HCT116 (cell line): ENCODE measurements around the gene PRRG4. TPM values are rescaled to one million over a fixed set of nuclear protein-coding genes. Genes with fewer than 3 reads are reported as not detected.

Experiments used
- ATAC-seq: fragments of 200-7000 bp; cut with Tn5 transposase; 2 replicates; pipeline ENCODE4 v1.9.1; 2020; ENCODE audit warnings: mild to moderate bottlenecking, moderate library complexity
- BruUV-seq: library from RNA; stranded (reverse); fragments of 400-500 nt; replicated peaks from 2 replicates; lab custom pipeline; 2021; lab: Mats Ljungman, UMichigan
- CTCF ChIA-PET: fragments of 300-600 bp; sonication (Branson Sonifier 250); formaldehyde crosslinking; loops from one replicate; lab custom pipeline; 2021; ENCODE audit warnings: antibody characterized with exemption; lab: Charles Lee
- POLR2A ChIA-PET: fragments of 300-600, 350-600 bp; sonication (Branson Sonifier 250); formaldehyde crosslinking; loops from one replicate; lab custom pipeline; 2021; ENCODE audit warnings: antibody characterized with exemption; lab: Charles Lee
- RAD21 ChIA-PET, 2 experiments: fragments of 300-600 bp; sonication (Branson Sonifier 250); formaldehyde crosslinking; loops; one replicate each; lab custom pipeline; 2023; ENCODE audit warnings: low total read pairs in 2 of 2; ENCODE audit not compliant: uncharacterized antibody in 2 of 2, unreplicated experiment in 2 of 2, low non-redundant PET in 1 of 2; lab: Charles Lee
- DNase-seq: peaks from one replicate; pipeline ENCODE4 v3.0.0-alpha.2; 2010; ENCODE audit warnings: low read depth, low spot score
- H2AFZ ChIP-seq: fragments of 200-600 bp; shearing (Covaris generic), sonication (generic); 2 replicates; pipeline ENCODE4 v1.6.1; 2017; ENCODE audit warnings: low read depth, mixed run types, mixed read lengths, antibody characterized with exemption, low read length; ENCODE audit not compliant: poor library complexity, severe bottlenecking
- H3K27ac ChIP-seq: 2 replicates; pipeline ENCODE4 v1.5.1; 2012; ENCODE audit warnings: low read depth, low read length
- H3K27me3 ChIP-seq: fragments of 200-600 bp; sonication (generic); 2 replicates; pipeline ENCODE4 v1.6.1; 2016; ENCODE audit warnings: mixed run types, low read length, mixed read lengths; ENCODE audit not compliant: insufficient read depth
- H3K36me3 ChIP-seq, 2 experiments: fragments of 200-500 bp in 1 of 2; fragments of 200-600 bp in 1 of 2; sonication (Bioruptor generic) in 1 of 2; sonication (generic) in 1 of 2; 2 replicates each; pipeline versions ENCODE4 v1.5.1 to v1.6.1; 2014 to 2016; ENCODE audit warnings: low read length in 2 of 2, inconsistent platforms in 1 of 2, mixed read lengths in 1 of 2, mixed run types in 1 of 2; ENCODE audit not compliant: insufficient read depth in 2 of 2, control insufficient read depth in 1 of 2
- H3K4me1 ChIP-seq, 2 experiments: fragments of 200-600 bp in 1 of 2; sonication (generic) in 1 of 2; 2 replicates each; pipeline versions ENCODE4 v1.5.1 to v1.6.1; 2012 to 2017; ENCODE audit warnings: low read length in 2 of 2, inconsistent platforms in 1 of 2, mild to moderate bottlenecking in 1 of 2, mixed read lengths in 1 of 2, mixed run types in 1 of 2, moderate library complexity in 1 of 2; ENCODE audit not compliant: insufficient read depth in 2 of 2, control insufficient read depth in 1 of 2
- H3K4me2 ChIP-seq: fragments of 200-600 bp; sonication (generic); 2 replicates; pipeline ENCODE4 v1.6.1; 2017; ENCODE audit warnings: mixed run types, low read length, mixed read lengths
- H3K4me3 ChIP-seq, 2 experiments: fragments of 200-600 bp in 1 of 2; sonication (generic) in 1 of 2; replicated peaks in 1 of 2; 2 replicates each; pipeline ENCODE4 v1.5.1; 2011 to 2016; ENCODE audit warnings: low read length in 2 of 2, control low read depth in 1 of 2, low read depth in 1 of 2, mild to moderate bottlenecking in 1 of 2, mixed read lengths in 1 of 2, mixed run types in 1 of 2
- H3K79me2 ChIP-seq: fragments of 200-600 bp; sonication (generic); 2 replicates; pipeline ENCODE4 v1.6.1; 2017; ENCODE audit warnings: mild to moderate bottlenecking, mixed run types, low read length, moderate library complexity, mixed read lengths; ENCODE audit not compliant: insufficient read depth
- H3K9ac ChIP-seq: fragments of 200-600 bp; sonication (generic); 2 replicates; pipeline ENCODE4 v1.6.1; 2016; ENCODE audit warnings: low read length, mixed read lengths
- H3K9me2 ChIP-seq: fragments of 200-600 bp; sonication (generic), shearing (Covaris generic); 2 replicates; pipeline ENCODE4 v1.6.1; 2017; ENCODE audit warnings: mixed run types, mild to moderate bottlenecking, moderate library complexity; ENCODE audit not compliant: insufficient read depth
- H3K9me3 ChIP-seq, 2 experiments: fragments of 200-500 bp in 1 of 2; fragments of 200-600 bp in 1 of 2; sonication (Bioruptor generic) in 1 of 2; sonication (generic) in 1 of 2; 2 replicates each; pipeline ENCODE4 v1.6.1; 2014 to 2017; ENCODE audit warnings: low read length in 2 of 2, mixed read lengths in 2 of 2, inconsistent platforms in 1 of 2, low read depth in 1 of 2, mild to moderate bottlenecking in 1 of 2, mixed run types in 1 of 2, moderate library complexity in 1 of 2; ENCODE audit not compliant: control insufficient read depth in 1 of 2, insufficient read depth in 1 of 2
- H4K20me1 ChIP-seq: fragments of 200-600 bp; sonication (generic), shearing (Covaris generic); 2 replicates; pipeline ENCODE4 v1.6.1; 2017; ENCODE audit warnings: mixed run types, mild to moderate bottlenecking, moderate library complexity; ENCODE audit not compliant: insufficient read depth
- CEBPB ChIP-seq: IDR thresholded peaks from 2 replicates; pipeline ENCODE4 v1.6.1; 2012; ENCODE audit warnings: low read depth
- EGR1 ChIP-seq: IDR thresholded peaks from 2 replicates; pipeline ENCODE4 v1.6.1; 2012; ENCODE audit warnings: low read depth
- ELF1 ChIP-seq: IDR thresholded peaks from 2 replicates; pipeline ENCODE4 v1.6.1; 2012; ENCODE audit warnings: low read depth, borderline replicate concordance
- EZH2 ChIP-seq: fragments of 200-600 bp; sonication (generic); IDR thresholded peaks from 2 replicates; pipeline ENCODE4 v1.6.1; 2017; ENCODE audit warnings: antibody characterized with exemption, mixed run types
- FOSL1 ChIP-seq: IDR thresholded peaks from 2 replicates; pipeline ENCODE4 v1.6.1; 2012; ENCODE audit warnings: low read depth
- POLR2A ChIP-seq: IDR thresholded peaks from 2 replicates; pipeline ENCODE4 v1.7.0; 2011; ENCODE audit warnings: borderline replicate concordance; ENCODE audit not compliant: insufficient read depth, insufficient read length; ENCODE audit errors: extremely low read depth
- POLR2AphosphoS5 ChIP-seq: IDR thresholded peaks from 2 replicates; pipeline ENCODE4 v1.6.1; 2011; ENCODE audit warnings: mild to moderate bottlenecking, low read depth, low read length, moderate library complexity
- RAD21 ChIP-seq: IDR thresholded peaks from 2 replicates; pipeline ENCODE4 v1.6.1; 2012; ENCODE audit warnings: low read depth, mild to moderate bottlenecking
- SIN3A ChIP-seq: IDR thresholded peaks from 2 replicates; pipeline ENCODE4 v1.6.1; 2012; ENCODE audit warnings: low read depth
- SRF ChIP-seq: IDR thresholded peaks from 2 replicates; pipeline ENCODE4 v1.6.1; 2012; ENCODE audit warnings: low read depth
- TCF7L2 ChIP-seq: IDR thresholded peaks from 2 replicates; pipeline ENCODE4 v1.7.0; 2011; ENCODE audit warnings: borderline replicate concordance, inconsistent platforms; ENCODE audit not compliant: insufficient read depth, insufficient read length; ENCODE audit errors: extremely low read depth
- ZFX ChIP-seq: fragments of 450-650 bp; IDR thresholded peaks from 2 replicates; pipeline ENCODE4 v1.6.1; 2017
- ZNF274 ChIP-seq: fragments of 200-500 bp; sonication (Bioruptor generic); IDR thresholded peaks from 2 replicates; pipeline ENCODE4 v1.6.1; 2014; ENCODE audit warnings: mild to moderate bottlenecking, low read depth, low read length, inconsistent platforms
- intact Hi-C: fragments of 100-400 bp; cut with micrococcal nuclease; formaldehyde crosslinking; loops from 2 replicates; pipeline ENCODE4 v1.10.0; 2022
- total RNA-seq: library from RNA; stranded (reverse); gene quantifications from one replicate; pipeline ENCODE4 v1.2.1, GENCODE V29; 2021; ENCODE audit not compliant: unreplicated experiment
- TF ChIP-seq, protein P1 (sequence below): IDR thresholded peaks from 2 replicates; pipeline ENCODE4 v1.6.1; 2012
- TF ChIP-seq, protein P2 (sequence below): IDR thresholded peaks from 2 replicates; pipeline ENCODE4 v1.6.1; 2012
- TF ChIP-seq, protein P3 (sequence below): IDR thresholded peaks from 2 replicates; pipeline ENCODE4 v1.6.1; 2011; ENCODE audit warnings: mild to moderate bottlenecking, low read length, moderate library complexity; ENCODE audit not compliant: insufficient replicate concordance; ENCODE audit errors: extremely low read depth
- TF ChIP-seq, protein P4 (sequence below), 3 experiments: fragments of 200-600 bp in 1 of 3; sonication (generic) in 1 of 3; IDR thresholded peaks in 2 of 3; conservative IDR thresholded peaks in 1 of 3; 2 replicates each; pipeline ENCODE4 v1.5.1; 2012 to 2017; ENCODE audit warnings: low read depth in 2 of 3, low read length in 2 of 3, antibody characterized with exemption in 1 of 3, borderline replicate concordance in 1 of 3, control low read depth in 1 of 3, mild to moderate bottlenecking in 1 of 3, mixed read lengths in 1 of 3, mixed run types in 1 of 3, moderate library complexity in 1 of 3; ENCODE audit not compliant: insufficient read depth in 1 of 3

PRRG4 gene
- total RNA-seq, 1 experiment from 2014 or later = 5.4 TPM

DNA sequence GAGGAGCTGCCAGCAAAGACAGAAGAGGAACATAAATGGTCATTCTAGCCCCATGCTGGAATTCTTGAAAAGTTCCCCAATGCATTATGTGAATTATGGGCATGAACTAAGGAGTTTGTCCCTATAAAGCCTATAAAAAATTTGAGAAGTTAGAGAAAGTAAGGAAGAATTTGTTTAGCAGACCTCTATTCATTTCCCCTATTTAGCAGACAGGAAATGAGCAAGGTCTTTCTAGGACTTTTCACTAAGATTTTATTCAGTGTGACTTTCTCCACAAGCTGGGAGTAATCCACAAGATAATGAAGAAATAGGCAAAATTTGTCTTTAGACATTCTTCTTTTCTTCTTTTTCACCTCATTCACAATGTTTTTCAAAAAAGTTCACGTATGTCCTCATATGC is 20.0 kb downstream of the PRRG4 start:
- TF ChIP-seq SRF (no peak), POLR2A (no peak), ELF1 (no peak), EZH2 (no peak), FOSL1 (no peak), POLR2AphosphoS5 (no peak), CEBPB (no peak), TCF7L2 (no peak), ZNF274 (no peak), RAD21 (no peak), SIN3A (no peak), ZFX (no peak), EGR1 (no peak)
- TF ChIP-seq, protein P1, sequence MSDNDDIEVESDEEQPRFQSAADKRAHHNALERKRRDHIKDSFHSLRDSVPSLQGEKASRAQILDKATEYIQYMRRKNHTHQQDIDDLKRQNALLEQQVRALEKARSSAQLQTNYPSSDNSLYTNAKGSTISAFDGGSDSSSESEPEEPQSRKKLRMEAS = no peak
- TF ChIP-seq, protein P2, sequence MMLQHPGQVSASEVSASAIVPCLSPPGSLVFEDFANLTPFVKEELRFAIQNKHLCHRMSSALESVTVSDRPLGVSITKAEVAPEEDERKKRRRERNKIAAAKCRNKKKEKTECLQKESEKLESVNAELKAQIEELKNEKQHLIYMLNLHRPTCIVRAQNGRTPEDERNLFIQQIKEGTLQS = no peak
- TF ChIP-seq, protein P3, sequence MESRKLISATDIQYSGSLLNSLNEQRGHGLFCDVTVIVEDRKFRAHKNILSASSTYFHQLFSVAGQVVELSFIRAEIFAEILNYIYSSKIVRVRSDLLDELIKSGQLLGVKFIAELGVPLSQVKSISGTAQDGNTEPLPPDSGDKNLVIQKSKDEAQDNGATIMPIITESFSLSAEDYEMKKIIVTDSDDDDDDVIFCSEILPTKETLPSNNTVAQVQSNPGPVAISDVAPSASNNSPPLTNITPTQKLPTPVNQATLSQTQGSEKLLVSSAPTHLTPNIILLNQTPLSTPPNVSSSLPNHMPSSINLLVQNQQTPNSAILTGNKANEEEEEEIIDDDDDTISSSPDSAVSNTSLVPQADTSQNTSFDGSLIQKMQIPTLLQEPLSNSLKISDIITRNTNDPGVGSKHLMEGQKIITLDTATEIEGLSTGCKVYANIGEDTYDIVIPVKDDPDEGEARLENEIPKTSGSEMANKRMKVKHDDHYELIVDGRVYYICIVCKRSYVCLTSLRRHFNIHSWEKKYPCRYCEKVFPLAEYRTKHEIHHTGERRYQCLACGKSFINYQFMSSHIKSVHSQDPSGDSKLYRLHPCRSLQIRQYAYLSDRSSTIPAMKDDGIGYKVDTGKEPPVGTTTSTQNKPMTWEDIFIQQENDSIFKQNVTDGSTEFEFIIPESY = no peak
- TF ChIP-seq, protein P4, sequence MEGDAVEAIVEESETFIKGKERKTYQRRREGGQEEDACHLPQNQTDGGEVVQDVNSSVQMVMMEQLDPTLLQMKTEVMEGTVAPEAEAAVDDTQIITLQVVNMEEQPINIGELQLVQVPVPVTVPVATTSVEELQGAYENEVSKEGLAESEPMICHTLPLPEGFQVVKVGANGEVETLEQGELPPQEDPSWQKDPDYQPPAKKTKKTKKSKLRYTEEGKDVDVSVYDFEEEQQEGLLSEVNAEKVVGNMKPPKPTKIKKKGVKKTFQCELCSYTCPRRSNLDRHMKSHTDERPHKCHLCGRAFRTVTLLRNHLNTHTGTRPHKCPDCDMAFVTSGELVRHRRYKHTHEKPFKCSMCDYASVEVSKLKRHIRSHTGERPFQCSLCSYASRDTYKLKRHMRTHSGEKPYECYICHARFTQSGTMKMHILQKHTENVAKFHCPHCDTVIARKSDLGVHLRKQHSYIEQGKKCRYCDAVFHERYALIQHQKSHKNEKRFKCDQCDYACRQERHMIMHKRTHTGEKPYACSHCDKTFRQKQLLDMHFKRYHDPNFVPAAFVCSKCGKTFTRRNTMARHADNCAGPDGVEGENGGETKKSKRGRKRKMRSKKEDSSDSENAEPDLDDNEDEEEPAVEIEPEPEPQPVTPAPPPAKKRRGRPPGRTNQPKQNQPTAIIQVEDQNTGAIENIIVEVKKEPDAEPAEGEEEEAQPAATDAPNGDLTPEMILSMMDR (IDR thresholded peaks at IDR 0.05 in 2 of 3, conservative IDR thresholded peaks at IDR 0.05 in 1 of 3; ENCODE audit: borderline replicate concordance in 1 of 3, insufficient read depth in 1 of 3, low read depth in 2 of 3, low read length in 2 of 3) = no peak
- no peaks in the 10 kb centered on the region for H3K9me3 ChIP-seq
- H3K27me3 ChIP-seq = no peaks in the 10 kb centered on the region
- H3K36me3 ChIP-seq = no peaks in the 10 kb centered on the region; a peak in 1 of 4 replicates
- H3K4me1 ChIP-seq = peaks cover 0 to 8% of the 10 kb centered on the region in 2 experiments; a peak in 3 of 4 replicates
- no peak overlapping the region for H3K4me3 ChIP-seq
- BruUV-seq = no TSS peak
- RAD21 ChIA-PET = no interaction called here
- H3K27ac ChIP-seq = no peak overlapping the region
- peaks cover 6% of the 10 kb centered on the region; the same call in 1 of the 2 replicates for H4K20me1 ChIP-seq
- no peaks in the 10 kb centered on the region for H3K79me2 ChIP-seq
- CTCF ChIA-PET = no interaction called here
- no peak overlapping the region for H3K4me2 ChIP-seq
- no peak overlapping the region for H3K9ac ChIP-seq
- no peaks in the 10 kb centered on the region for H3K9me2 ChIP-seq
- POLR2A ChIA-PET = no interaction called here
- intact Hi-C loops = no loop called here
- H2AFZ ChIP-seq = no peak overlapping the region
- ATAC-seq (no peak), DNase-seq (no peak)
